GM21786 (cell line): ENCODE data around the gene TRAF6.
A peak's percentile ranks its signal among the peaks of the same experiment; 100 is the strongest.
"Not testable (repeated sequence)": the region's sequence is repeated elsewhere in the genome, so short reads cannot be mapped to it uniquely, and the experiment has no call there.

Experiments used
- ATAC-seq: cut with Tn5 transposase; IDR thresholded peaks from one replicate; pipeline ENCODE4 v1.9.1; 2021; ENCODE audit not compliant: unreplicated experiment

The TRAF6 gene

GRCh38 chr11:36493332-36493731 is 16.7 kb downstream of the TRAF6 start:
- no peak for ATAC-seq

DNA sequence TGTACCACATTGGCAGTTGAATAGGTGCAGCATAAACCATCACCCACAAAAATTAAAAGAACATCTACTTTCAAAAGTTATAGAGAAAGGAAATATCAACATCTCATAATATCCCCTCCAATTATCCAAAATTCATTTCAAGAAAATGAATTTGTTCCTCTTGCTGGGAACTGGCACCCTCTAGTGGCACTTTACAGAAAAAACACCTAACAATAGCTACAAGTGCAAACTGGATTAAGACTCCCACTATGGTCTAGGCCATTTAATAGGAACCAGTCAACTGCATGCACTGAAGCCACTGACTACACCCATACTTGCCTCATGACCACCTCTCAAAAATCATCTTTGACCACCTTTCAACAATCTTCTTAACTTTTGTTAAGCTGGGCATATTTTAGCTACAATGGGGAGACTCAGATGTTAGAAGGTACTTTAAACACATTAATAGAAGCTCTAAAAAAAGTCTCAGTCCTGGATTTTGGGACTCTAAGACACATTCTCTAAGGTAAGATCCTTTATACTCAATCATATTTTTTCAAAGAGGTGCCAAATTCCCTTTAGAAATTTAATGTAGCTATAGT is 17.3 kb downstream of the TRAF6 start:
- ATAC-seq = no peak

DNA sequence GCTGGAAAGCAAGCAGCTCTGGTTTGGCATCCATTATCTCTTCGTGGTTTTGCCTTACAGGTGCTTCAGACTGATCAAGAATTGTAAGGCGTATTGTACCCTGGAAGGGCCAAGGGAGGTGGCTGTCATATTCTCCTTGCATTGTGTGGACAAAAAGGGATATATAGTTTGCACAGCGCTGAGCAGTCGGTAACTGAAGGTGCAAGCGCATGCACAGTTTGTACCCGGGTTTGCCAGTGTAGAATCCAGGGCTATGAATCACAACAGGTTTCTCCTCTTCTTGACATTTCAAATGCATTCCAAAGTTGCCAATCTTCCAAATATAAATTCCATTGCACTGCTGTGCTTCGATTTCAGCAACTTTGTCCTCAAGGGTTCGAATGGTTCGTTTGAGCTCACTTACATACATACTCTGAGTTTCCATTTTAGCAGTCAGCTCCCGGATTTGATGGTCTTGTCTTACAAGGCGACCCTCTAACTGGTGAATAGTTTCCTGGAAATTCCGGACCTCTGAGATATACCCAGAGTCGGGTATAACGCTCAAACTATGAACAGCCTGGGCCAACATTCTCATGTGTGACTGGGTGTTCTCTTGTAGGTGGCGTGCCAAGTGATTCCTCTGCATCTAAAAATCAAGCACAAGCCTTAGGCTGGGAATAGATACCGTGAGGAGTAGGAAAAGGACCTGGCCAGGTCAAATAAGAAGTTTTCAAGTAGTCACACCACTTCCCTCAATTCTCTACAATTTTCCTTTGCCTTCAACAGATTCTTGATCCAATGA is 19.9 kb downstream of the TRAF6 start:
- ATAC-seq = no peak

DNA sequence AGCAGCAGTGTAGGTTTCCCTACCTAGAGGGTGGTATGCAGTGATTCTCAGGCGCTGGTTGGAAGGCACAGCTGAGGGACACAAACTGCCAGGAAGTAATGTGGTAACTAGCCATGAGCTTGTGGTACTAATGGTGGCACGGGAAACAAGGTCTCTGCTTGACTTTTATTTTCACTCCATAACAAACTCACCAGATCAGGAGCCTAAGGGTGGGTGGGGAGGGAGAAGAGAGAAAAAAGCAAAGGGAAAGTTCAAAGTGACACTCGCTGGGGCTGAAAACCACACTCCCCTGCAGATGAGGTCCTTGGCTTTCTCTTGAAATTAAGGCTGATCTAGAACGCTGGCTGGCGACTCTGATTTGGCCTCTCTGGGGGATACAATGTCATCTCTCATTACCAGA is 22.0 kb downstream of the TRAF6 start:
- peak; percentile 63 for ATAC-seq

GRCh38 chr11:36487619-36488018 is 22.5 kb downstream of the TRAF6 start:
- ATAC-seq = no peak

GRCh38 chr11:36485298-36486002 is 24.6 kb downstream of the TRAF6 start:
- no peak for ATAC-seq

GRCh38 chr11:36483042-36483441 is 27.0 kb downstream of the TRAF6 start:
- not testable (repeated sequence) for ATAC-seq

GRCh38 chr11:36480833-36481232 is 29.2 kb downstream of the TRAF6 start:
- ATAC-seq = no peak

GRCh38 chr11:36478700-36479329 is 31.3 kb downstream of the TRAF6 start:
- ATAC-seq = peak; percentile 62

DNA sequence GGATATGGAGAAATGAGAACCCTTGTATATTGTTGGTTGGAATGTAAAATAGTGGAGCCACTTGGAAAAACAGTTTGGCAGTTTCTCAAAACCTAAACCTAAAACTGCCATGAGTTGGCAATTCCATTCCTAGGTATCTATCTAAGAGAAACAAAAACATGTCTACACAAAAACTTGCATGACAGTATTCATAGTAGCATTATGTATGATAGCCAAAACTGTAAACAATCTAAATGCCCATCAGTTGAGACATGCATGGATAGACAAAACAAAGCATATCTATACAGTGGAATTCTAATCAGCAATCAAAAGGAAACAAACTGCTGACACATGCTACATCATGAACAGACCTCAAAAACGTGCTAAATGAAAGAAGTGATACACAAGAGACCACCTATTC is 34.9 kb downstream of the TRAF6 start:
- no peak for ATAC-seq

DNA sequence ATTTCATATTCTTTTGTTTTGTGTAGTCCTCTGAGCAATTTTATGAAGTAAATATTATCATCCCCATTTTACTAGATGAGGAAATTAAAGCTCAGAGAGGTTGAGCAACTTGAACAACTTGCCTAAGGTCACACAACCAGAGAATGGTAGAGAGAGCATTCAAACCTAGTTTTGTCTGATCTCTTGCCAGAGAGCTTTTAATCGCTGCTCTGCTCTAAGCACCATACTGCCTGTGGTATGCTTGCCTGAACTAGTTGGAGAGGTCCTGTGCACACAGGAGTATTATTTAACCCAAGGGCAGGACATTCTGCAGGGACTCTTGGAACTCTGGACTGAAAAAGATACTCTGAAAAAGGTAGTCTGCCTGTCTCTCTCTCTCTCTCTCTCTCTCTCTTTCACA is 38.5 kb downstream of the TRAF6 start:
- ATAC-seq = no peak

- no peak for ATAC-seq
Measured at GRCh38 chr11:36469881-36470802, 39.9 kb downstream of the TRAF6 start.

DNA sequence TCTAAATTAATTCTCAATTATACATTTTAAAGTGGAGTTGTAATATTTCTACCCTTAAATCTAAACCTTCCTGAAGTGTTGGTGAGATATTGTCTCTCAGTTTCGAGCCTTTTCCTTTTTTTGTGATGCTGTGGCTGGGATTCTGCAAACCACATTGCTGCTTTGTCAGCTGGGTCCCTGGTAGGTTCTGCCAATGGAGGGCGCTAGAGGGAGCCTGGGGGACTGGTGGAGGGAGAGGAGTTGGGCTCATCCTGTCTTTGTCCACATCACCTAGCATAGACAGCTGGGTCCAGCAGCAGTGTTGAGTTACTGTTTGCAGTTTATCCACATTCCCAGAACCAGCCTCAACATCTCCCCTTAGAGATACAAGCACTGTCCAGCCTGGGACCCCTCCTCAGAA is 41.0 kb downstream of the TRAF6 start:
- no peak for ATAC-seq

DNA sequence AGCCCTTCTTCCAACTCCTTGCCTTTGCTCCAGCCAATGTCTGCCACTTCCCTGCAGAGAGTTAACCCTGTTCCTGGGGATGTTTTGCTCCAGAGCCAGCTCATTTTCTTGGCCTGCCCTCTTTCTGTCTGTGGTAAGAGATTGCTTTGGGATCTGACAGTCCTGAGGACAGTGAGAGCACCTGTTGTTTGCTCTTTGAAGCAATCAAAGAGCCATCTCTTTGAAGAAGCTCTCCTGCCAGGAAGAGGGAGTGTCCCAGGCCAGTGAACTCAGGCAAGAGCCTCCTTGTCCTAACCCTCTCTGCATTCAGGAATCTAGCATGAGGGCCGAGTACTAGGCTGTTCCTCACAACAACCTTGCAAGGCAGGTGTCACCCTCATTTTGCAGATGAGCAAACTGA is 42.2 kb downstream of the TRAF6 start:
- ATAC-seq = no peak

- no peak for ATAC-seq
Measured at GRCh38 chr11:36467012-36467411, 43.1 kb downstream of the TRAF6 start.

DNA sequence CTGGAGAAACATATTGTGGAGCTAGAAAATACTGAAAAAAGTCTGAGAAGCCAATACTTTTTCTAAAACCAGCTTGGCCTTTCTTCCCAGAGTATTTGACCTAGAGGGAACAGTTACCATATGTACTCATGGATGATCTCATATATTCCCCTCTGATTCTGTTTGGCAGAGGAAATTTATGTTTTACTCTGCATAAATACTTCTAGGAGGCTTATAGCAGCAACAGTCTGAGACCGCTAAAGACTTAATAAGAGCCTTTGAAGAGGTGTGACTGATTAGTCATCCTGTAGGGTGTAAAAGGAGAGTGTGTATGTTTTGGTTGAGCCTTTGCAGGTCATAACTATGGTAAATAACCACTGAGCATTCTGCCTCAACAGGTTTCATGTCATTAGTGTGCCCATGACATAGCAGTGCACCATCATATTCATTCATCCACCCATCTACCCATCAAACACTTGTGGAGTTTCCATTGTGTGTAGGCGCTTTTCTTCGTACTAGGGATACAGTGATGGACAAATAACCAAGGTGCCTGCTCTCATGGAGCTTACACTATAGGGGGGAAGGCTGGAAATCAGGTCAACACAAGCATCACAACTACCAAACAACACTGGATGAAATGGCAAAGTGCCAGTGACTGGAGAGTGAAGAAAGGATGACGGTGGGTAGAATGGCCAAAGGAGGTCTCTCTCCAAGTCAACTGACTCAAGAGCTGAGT is 44.5 kb downstream of the TRAF6 start:
- no peak for ATAC-seq

DNA sequence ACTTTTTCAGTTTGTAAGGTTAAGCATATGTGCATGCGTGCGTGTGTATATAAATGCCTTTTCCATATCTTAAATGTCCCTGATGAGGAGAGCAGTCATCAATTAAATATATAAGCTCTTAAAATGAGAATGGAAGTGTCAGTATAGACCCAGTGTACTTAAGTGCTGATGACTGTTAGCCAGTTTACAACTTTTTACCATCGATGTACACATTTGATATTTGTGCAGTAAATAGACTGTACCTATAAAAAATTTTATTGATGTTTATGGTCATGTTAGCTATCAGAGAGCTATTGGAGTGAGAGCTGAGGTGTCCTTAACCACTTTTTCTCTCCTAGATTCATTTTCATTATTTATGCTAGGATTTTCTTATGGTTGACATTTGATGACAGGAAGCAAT is 45.4 kb downstream of the TRAF6 start:
- ATAC-seq = no peak

DNA sequence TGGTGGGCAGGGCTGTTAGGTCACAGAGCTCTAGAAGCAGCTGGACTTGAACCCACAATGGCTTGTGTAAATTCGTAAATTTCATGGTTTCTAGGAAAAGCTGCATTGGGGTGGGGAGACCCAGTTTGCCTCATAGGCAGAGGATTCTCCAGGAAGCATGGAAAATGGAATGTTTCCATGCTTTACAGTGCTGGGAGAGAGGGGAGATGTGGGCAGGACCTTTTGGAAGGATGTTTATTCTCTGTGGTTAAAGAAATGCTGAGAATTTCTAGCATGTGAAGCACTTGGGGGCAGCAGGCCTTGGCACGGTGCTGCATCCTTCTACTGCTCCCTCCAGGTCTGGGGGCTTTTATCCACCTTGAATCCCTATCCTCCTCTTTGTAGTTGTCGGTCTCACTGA is 46.3 kb downstream of the TRAF6 start:
- no peak for ATAC-seq

DNA sequence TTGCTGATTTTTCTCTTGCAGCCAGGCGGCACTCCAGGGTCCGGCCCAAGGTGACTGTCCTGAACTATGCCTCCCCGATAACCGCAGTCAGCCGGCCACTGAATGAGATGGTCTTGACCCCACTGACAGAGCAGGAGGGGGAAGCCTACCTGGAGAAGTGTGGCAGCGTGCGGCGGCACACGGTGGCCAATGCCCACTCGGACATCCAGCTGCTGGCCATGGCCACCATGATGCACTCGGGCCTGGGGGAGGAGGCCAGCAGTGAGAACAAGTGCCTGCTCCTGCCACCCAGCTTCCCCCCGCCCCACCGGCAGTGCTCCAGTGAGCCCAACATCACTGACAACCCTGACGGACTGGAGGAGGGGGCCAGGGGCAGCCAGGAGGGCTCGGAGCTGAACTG is 47.8 kb downstream of the TRAF6 start:
- ATAC-seq = no peak

GRCh38 chr11:36460220-36460619 is 49.9 kb downstream of the TRAF6 start:
- no peak for ATAC-seq
